Right kidney (tissue), 1 donor: ENCODE data around the gene PRDM2.

Experiments
- DNase-seq: peaks from one replicate; pipeline ENCODE4 v3.0.0-alpha.2; 2016

Gene PRDM2

DNA sequence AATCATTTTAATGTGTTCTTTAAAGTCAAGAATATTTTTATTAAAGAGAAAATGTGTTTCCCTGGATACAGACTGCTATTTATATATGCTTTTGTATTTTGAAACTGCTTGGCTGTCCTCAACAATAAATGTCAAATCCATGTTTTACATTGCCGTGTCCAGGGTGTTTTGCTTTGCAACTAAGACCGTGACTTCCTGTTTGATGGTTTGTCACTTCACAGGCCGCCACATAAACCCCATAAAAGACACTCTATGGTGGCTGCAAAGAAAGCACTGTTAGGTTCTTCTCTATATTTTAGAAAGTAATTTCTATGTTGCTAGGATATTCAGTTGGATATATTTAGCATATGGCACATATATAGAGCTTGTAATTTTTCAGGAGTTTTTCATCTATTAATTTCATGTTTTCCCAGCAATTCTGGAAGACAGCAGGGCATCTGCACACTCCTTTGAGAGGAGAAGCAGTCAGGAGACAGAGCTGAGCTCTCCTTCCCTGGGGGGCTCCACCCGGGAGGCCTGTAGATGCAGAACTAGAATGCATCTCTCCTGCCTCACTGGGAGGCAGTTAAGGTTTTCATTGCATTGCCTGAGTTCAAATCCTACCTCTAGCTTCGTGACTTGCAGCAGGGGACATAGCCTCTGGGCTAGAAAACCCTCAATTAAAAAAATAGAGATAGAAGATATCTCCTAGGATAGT, 33.1 kb downstream of the PRDM2 start:
- no peak for DNase-seq

DNA sequence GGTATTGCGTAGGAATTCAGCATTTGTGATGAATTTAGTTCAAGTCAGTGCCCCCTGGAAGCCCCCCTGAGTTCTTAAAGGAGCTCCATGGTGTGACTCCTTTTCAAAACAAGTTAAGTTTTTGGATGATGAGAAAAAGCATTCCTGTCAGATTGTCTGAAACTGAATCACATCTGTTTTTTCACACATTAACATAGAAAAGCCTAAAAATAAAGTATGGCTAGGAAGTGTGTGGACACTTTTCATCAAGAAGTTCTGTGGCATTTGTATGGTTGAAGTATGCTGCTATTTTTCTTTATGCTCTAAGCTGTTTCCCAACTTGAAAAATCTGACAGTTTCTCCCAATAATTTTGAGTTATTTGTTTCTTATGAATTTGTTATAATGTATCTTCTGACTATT, 33.7 kb downstream of the PRDM2 start:
- no peak for DNase-seq

DNA sequence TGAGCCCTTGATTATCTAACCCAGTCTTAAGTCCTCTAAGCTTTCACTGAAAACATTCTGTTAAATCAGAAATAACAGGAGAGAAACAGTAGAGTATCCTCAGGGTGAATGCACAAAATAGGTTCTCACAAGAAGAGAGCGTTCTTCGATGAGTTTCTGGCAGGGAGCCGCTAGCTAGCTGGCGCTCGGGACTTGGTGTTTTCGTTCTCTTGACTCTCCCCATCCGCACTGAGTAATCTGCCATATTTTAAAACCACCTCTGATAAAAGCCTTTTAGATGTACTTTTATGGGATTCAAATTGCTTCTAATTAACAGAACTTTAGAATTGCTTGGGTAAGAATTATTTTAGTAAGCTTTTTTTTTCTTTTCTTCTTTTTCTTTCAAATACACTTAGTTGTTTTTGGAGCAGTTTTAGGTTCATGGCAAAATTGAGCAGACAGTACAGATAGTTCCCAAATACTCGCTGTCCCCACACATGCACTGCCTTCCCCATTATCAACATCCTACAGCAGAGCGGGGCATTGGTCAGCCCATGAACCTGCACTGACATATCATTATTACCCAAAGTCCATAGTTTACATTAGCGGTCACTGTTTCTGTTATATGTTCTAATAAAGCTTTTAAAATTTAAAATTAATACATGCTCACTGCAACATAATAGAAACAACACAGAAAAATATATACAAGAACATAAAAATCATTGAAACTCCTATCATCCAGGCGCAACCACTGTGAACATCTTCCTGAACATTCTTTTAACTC, 35.4 kb downstream of the PRDM2 start:
- DNase-seq: no peak

DNA sequence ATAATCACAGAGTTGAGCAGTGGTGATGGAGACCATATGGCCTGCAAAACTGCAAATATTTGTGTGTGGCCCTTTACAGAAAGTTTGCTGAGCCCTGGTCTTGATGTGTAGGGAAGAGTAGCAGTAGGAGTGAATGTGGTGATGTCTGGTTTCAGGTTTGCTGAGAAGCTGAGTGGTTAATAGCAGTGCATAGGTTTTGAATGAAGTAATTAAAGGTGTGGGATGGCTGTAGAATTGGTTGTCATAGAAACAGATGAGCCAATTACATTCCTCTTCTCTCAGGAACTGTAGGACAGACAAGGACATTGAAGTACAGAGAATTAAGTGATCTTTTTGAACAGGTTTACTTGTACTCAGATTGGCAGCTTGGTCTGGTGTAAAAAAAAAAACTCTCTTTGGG, 37.4 kb downstream of the PRDM2 start:
- no peak for DNase-seq

DNA sequence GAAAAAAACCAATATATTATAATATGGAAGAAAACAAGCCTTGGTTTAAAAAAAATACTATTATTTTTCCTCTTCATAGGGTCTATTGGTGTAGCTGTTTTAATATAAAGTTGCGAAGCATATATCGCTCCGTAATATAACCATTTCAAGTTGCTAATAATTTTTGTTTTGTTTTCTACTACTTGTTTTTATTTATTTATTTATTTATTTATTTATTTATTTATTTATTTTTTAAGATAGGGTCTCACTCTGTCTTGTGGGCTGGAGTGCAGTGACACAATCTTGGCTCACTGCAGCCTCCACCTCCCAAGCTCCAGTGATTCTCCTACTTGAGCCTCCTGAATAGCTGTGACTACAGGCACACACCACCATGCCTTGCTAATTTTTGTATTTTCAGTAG, 46.4 kb downstream of the PRDM2 start:
- no peak for DNase-seq

DNA sequence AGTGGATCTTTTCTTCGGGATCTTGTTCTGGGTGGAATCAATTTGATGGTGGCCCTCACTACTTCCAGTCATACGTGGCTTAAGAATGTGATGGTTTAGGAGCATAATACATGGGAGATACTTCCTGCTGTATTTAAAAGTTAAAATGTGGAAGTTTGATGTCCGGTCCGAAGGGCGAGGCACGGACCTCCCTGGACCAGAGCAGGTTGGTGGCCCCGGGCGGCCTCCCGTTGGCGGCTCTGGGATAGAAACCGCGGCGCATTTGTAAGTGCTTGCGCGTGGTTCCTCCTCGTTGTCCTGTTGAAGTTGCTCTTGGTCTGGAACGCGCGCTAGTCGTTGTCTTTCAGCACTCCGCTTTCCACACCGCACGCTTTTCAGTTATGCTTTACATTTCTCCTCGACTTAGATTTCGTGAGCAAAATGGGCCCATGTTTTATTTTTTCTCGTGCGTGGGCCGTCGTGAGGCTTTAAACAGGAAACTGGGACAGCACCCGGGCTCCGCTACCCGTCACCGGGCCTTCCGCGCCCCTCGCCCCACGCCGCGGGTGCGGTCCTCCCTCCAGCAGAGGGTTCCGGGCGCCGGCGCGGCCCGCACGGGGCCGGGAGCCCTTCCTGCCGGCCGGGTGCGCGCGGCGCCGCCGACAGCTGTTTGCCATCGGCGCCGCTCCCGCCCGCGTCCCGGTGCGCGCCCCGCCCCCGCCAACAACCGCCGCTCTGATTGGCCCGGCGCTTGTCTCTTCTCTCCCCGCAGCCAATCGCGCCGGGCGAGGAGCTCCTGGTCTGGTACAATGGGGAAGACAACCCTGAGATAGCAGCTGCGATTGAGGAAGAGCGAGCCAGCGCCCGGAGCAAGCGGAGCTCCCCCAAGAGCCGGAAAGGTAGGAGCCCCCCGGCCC, 48.9 kb downstream of the PRDM2 start:
- peak; percentile 89 for DNase-seq

DNA sequence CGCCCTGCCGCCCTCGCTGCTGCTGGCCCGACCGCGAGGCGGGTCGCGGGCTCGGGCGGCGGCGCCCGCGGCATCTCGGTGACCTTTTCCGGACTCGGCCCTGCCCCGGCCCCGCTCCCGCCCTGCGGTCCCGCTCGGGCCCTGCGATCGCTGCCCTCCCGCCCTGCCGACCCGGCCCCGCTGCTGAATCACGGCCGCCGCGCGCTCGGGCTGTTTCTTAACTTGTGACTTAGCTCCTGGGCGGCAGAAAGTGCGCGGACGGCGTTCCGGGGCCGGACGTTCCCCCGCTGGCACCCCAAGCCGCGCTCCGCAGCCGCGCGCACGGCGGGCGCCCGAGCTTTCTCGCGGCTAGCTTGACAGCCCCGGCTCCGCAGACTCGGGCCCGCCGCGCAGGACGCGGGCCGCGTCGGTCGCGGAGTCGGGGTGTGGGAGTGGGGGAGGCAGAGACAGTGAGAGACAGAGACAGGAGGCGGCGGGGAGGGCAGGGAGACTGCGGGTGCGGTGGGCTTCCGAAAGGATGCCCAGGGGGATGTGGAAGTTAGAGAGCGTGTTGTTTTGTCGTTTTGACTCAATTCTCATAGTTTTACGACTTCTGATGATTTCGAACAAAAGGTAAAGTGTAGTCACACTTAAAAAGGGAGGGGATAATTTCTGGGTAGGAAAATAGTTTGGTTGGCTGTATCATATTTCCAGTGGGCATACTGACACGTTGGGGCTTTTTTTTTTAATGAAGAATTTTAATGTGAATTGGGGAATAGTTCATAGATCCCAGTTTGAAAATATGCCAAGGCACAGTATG, 49.8 kb downstream of the PRDM2 start:
- peak; percentile 81 for DNase-seq

DNA sequence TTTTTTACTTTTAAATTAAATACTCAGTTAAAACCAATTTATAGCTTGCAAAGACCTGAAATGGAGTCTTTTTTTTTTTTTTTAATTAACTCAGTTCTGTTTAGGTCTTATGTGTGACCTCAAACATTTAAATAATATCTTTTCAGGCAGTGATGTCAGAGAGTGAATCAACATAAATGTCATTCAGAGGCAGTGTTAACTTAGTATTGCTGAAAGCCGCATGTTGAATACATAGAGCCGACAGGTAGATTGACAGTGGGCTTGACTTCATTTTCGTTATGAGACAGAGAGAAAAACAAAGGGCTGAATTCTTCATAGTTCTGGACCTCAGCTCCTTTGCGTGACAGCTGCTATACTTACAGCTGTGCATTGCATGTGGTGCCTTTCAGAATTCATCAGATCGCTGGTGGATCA, 51.5 kb downstream of the PRDM2 start:
- DNase-seq: no peak

DNA sequence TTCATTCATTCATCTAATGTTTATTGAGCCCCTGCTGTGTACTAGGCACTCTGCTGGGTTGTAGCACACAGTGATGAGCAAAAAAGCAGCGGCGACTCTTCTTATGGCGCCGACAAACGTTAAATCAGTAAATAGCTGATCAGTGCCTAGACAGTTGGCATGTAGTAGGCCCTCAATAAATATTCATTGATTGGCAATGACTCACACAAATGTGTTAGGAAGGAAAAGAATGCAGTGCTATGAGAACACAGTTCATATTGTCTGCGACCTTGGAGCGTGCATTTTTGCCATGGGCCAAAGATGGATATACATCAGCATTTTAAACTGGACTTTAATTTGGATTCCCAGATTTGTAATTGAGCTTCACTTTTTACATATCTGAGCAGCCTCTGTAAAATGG, 52.0 kb downstream of the PRDM2 start:
- DNase-seq: no peak

DNA sequence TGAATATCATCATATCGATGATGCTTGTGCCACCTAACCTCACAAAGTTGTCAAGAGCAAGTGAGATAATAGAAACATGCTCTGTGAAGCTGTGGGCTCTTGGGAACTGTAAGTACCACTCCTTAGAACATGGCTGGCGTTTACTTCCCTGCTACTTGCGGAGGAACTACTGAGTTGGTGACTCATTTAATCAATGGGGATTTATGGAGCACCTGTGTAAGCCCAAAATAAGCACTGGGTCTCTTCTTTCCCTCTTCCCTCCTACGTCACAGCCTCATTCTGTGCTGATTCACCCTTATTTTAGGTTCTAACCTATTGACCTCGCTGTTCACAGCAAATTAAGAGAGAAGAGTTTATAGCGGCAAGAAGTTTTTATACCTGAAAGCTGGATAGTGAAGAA, 52.9 kb downstream of the PRDM2 start:
- no peak for DNase-seq

DNA sequence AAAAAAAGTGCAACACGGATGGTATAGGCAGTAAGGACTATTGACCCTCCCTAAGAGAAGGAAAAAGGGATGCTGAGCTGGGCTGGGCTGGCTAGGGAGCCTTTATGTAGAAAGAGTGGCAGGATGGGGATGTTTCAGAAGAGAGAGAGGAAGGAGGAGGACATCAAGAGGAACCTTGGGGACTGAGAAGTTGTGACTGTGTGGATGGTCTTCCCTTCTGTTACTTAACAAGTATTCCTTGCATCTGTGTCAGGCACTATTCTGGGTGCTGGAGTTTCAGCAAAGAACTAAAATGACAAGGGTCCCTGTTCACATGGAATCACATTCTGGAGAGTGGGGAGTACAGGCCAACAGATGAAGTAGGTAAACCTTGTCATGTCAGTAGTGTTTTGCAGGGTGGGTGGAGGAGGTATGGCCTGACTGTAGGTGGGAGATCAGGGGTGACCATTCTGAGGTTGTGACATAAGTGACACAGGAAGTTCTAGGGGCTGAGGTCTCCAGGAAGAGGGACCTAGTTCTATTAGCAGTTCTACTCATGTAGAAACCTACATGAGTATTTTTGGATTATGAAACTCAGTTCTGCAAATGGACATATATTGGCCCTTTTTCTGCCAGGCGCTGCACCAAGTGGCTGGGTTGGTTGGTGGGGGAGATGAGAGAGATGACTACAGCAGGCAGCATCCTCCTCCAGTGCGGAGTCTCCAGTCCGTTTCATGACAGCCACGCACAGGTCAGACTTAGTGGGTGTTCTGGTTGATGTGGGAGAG, 53.8 kb downstream of the PRDM2 start:
- no peak for DNase-seq

DNA sequence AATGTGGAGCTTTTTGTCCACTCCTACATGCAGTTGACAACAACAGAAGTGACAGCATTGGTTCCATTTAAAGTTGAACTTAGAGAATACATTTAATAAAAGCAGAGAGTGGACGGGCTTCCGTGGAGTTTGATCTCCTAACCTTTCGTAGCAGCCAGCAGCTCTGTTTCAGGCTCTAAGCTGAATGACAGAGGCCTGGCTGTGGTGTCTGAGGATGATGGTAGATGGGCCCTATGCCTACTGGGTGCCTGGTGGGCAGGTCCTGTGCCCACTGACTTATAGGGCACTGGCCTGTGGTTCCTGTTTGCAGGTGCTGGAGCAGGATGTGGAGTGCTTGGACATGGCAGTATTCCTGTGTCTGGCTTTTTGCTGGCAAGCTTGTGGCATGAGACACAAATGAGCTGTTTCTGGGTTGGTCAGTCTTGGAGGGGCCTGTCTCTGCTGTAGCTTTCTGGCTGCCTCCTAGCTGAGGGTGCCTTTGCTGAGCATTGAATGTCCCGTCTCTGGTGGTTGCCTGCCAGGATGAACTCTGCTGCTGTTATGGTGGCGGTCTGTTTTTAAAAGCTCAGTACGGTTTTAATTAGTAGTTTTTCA, 54.6 kb downstream of the PRDM2 start:
- no peak for DNase-seq

DNA sequence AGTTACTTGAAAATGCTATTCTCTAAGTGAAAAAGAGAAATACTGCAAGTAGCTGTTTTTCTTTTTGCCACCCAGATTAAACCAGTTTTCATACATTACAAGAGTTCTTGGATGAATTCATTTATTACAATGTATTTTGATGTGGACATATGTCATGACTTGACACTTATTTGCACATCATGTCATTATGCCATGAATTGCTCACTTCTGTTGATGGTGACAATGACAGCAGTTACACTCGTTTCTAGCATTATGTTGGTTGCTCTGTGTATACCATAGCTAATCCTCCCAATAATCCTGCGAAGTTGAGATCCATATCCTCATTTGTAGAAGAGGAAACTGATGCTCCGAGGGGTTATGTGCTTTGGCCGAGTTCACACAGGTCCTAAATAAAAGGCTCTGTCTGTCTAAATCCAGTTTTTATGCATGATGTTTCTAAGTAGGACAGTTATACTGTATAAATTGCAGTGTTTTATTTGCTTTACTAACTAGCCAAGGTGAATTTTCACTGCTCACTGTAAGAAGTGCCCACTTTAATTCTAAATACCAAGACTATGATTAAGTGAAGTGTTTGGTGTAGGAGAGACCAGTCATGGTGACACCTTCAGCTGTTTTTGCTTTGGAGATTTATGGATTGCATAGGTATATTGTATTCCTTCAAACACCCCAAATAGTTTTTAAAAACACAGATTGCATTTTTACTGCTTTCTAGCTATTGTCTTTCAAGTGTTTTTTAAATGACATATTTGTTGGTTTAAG, 56.7 kb downstream of the PRDM2 start:
- DNase-seq: no peak

DNA sequence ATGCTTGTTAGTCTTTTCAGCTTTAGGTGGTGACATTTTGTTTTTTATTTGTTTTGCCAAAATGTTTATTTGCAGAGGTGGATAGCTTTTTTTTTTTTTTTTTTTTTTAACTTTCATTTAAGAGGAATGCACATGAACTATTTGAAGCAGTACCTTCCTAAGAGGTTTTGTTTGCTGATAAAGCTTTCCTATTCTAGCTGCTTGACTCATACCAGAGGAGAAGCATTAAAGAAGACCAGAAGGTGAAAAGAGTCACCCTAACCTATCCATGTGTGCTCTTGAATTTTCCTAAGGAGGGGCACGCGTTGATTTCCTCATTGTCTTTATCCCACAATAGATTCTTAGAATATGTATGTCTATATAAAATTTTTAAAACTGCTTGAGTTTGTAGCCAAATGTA, 57.7 kb downstream of the PRDM2 start:
- DNase-seq: no peak

DNA sequence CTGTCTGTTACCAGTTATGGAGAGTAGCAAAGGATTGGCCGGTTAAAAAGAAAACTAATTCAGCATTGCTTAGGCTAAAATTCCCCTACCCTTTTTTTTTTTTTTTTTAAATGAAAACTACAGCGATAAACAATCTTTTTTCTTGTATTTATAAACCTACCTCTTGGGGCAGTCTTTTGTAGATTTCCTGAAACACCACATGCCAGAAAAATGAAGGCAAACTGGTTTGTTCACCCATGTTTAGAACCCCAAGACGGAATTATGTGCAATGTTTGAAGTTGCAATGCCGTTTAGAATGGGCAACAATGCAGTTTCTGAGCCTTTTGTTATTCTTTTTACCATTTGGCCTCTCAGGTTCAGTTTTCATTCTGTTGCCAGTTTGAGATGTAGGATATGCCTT, 59.1 kb downstream of the PRDM2 start:
- no peak for DNase-seq

DNA sequence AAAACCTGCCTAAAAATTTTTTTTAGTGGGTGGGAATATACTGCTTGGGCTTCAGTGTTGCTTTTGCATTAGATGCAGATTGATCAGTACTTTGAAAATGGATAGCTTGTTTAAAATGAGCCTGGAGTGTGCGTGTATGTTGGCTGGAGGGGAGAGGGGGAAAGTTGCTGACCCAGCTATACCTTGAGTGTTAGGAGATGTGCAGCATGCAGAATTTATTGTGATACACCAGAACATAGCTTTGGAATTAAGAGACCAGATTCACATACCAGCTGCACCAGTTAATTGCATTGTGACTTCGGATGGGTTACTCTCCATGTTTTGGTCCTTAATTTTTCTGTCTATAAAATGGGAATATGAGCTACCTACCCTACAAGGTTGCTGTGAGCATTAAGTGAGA, 60.4 kb downstream of the PRDM2 start:
- DNase-seq: no peak

DNA sequence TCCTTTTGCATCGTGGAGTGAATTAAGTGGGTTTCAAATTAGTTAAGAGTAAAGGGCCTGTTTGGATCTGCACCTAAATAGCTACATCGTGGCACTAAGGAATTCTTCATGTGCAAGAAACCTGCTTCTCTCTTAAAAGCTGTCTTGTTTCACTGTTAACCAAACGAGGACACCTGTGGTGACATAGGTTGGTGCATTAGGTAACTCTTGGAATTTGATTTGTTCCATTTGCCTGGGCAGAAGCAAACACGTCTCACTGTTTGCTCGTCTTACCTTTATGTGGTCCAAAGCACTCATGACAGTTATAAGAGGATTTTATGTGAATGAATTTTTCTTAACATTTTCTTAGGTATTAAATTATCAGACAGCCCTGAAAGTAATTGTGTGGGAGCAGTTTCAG, 60.9 kb downstream of the PRDM2 start:
- DNase-seq: no peak

DNA sequence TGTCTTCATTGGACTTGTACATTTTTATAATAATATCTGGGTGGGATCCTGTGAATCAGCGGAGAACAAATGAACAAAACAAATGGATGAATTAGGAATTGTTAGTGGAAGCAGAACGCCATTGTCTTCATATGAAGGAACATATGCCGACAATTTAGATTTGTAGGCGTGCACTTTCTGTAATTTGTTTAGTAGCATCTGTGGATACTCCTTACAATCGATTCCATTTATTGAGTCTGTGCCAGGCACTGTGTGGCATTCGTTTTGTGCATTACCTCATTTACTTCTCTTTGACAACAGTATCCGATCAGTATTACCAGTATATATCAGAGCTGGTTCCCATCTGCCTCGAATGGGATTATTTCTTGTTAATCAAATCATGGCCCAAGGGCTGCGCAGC, 61.9 kb downstream of the PRDM2 start:
- DNase-seq: no peak

DNA sequence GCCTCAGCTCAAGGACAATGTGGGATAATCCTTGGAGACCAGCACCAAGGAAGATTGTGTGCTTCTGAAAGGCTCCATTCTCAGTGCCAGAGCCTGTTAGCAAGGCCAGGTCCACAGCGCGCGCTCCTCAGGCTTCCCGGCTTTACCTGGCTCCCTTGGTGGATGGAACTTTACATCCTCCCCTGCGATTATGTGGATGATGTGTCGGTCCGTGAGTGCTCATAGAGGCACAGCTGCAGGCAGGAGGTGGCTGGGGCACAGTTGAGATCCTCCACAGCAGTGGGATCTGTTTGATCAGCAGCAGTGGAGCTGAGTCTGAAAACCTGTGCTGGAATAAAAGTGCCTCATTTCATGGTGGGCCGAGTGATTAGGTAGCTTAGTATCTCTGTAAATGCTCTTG, 62.7 kb downstream of the PRDM2 start:
- DNase-seq: no peak

DNA sequence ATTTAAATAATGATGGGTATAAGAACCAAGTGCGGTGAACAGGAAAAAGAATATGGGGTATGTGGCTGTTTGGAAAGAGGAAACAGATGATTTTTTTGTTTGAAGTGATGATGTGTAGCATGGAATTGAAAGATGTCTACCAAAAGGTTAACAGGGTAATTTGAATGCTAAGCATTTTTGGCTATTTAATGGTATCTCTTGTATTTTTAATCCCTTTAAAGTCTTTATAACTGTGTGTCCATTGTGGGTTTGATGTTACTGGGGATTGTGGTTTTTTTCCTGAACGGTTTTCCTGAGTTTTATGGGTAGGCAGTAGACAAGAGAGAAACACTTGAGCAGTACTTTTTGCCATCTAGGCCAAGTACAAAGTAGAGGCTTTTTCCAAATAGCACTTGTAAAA, 63.2 kb downstream of the PRDM2 start:
- no peak for DNase-seq
